CD4-positive, alpha-beta T cell treated with Interleukin-1 beta for 1 hour (primary cell): ENCODE measurements around the gene NACAD.
A peak's percentile ranks its signal among the peaks of the same experiment; 100 is the strongest.

Experiments
- DNase-seq, 2 donors: peaks; one replicate each; pipeline ENCODE4 v3.0.0-alpha.2; 2020 to 2022

The NACAD gene

DNA sequence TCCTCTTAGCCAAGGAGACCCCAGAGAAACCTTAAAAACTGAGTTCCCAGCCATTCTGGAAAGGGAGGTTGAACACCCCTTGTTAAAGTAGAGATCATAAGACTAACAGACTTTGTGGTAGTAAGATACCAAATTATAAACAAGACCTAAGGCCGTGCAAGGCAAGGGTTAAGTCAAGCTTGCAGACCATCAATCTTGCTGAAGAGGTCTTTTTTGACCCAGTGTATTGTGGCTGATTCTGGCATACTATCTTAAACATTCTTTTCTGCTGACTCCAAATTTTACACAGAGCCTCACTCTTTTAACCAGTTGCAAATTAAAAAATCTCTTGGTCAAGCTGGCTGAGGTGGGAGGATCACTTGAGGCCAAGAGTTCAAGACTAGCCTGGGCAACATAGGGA lies 23.9 kb upstream of the NACAD start:
- DNase-seq = no peak

- peak; percentile 94 for DNase-seq
These were observed 22.8 kb upstream of the NACAD start, which contains the start of gene TBRG4 for GRCh38 chr7:45111298-45112223. TSS of gene TBRG4 (minus strand) at chr7:45111697. CDS start at chr7:45109237, 2,460 bp downstream.

DNA sequence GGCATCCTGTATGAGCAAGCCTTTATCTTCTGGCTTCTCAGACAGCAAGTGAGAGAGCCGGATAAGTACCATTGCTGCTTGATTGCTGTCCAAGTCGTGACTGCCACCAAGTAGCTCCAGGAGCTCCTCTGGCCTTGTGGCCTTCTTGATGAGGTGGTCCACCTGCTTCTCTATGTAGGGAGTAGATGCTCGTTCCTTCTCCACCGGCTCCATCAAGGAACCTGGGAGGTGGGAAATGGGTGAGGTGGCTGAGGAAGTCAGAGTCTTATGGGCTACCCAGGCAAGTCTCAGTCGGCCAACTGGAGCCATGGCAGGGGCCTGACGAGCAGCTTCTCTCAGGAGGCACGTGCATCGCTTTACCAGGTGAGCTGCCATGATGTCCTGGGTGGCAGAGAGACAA lies 20.1 kb upstream of the NACAD start:
- DNase-seq = no peak

DNA sequence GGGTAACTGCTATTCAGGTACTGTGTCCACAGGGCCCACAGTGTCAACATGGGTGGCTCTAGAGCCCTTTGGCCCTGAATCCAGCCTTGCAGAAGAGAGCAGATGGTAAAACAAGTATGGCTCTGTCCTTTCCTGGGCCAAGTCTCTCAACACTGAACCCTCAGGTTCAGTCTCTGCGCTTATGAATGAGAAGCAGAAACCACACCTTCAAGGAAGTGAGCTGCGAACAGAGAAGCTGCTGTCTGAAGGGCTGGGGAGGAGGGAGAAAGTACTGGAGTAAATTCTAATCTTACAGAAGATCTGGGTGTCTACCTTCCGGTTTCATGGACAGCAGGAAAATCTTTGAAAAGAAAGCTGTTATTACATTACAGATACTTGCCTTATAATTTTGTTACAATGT lies 18.6 kb upstream of the NACAD start:
- DNase-seq = no peak

GRCh38 chr7:45106820-45107219 lies 18.1 kb upstream of the NACAD start:
- no peak for DNase-seq

DNA sequence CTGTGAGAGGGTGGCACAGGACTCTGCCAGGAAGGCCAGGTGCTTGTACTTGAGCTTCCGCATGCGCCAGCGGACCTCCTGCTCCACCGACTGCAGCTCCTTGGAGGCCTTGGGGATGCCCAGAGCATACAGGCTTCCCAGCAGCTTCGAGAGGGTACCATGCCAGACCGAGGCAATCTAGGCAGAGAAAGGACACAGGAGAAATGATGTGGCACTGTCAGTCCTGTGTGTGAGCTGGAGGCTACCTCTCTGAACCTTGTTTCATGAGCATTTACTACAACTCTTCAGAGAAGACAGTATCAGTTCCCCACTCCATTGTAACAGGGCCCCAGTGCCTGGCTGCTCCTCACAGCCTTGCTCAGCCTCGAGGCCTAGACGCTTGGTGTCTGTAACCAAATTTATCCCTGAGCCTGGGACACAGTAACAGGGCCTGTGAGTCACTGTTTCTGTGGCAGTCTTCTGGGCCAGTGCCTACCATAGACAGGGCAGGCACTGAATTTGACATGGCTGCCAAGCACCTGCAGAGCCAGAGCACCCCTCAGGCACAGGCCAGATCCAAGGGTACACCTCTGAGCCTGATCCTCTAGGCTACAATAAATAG lies 16.9 kb upstream of the NACAD start:
- no peak for DNase-seq

GRCh38 chr7:45104844-45105587 lies 16.2 kb upstream of the NACAD start:
- DNase-seq = no peak

- no peak for DNase-seq
These were observed 15.4 kb upstream of the NACAD start for GRCh38 chr7:45103958-45104843.

GRCh38 chr7:45102785-45103712 lies 14.3 kb upstream of the NACAD start:
- no peak for DNase-seq

DNA sequence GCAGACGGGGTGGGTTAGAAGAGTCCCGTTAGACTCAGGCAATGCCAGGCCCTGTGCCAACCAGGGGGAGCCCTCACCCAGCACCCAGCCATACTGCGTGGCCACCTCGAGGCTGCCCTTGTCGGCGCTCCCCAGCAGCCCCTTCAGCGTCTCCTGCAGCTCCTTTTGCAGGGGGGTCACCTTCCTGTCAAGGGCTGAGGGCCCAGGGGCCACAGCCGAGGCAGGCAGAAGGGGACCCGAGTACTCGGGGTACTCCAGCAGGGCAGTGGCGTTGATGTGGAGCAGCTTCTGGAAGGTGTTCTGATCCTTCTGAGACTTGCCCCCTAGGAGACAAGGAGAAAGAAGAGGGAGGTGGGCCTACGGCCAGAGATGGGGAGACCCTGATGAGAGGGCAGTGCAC lies 13.0 kb upstream of the NACAD start:
- DNase-seq = no peak

DNA sequence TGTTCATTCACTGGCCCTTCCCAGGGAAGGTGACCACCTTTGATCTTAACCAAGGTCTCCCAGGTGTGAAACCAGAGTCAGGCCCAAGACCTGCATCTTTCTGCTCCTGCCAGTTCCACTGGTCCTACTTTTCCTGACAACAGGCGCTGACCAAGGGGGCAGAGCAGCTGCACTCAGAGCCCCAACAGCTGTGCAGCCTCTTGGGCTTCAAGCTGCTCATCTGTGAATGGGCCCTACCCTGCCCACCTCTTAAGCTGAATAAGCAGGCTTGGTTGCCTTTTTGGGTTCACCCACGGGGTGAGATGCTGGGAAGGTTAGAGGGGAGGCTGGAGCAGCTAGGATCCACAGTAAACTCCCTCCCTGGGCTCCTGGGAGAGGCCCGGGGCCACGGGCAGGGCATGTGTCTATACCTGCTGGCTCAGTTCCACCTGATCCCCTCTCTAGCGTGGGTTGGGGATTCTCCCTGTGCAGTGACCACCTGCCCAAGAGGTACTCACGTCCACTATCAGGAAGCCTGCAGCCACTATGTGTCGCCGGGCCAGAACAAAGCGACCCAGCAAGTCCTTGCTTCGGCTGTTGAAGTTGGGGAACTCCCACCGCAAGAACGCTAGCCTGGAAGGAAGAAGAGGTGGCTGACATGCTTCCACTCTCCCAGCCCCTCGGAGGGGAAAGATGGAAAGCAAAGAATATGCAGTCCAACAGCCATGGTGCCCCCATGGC lies 12.2 kb upstream of the NACAD start:
- DNase-seq = no peak

DNA sequence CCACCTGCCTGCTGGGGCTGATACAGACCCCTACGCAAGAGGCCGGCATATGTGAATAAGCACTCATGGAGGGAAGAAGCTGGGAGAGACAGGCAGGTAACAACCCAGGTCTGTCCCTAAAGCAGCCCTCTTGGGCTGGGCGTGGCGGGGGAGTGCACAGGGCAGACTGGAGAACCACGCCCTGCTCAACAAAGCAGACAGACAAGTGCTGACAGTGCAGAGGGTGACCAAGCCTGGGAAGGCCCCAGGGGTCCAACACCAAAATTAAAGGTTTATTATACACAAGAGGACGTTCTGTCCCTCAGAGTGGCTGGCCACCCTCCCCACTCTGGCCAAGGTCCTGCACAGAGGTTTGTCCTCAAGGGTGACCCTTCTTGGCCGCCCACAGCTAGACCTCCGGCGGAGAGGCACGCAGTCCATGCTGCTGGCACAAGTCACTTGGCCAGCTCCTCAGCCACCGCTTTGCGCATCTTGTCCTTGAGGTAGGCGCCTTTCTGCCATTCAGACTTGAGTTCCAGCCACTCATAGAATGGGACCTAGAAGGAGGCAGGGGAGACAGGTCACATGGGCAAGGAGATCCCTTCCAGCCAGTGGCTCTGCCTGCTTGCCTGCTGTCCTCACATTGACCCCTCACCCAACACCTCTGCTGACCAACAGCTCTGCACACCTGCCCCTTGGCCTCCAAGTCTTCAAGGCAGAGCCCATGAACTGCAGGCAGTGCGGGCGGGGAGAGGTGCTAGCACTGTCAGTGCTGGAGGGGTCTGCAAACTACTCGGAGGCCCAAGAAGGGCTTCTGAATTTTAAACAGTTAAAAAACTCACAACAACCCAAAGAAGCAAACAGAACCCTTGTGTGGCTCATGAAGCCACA lies 11.4 kb upstream of the NACAD start:
- DNase-seq = no peak

- DNase-seq = no peak
These were observed 10.4 kb upstream of the NACAD start for GRCh38 chr7:45098983-45099839.

- no peak for DNase-seq
These were observed 4.1 kb upstream of the NACAD start for GRCh38 chr7:45092931-45093235.

DNA sequence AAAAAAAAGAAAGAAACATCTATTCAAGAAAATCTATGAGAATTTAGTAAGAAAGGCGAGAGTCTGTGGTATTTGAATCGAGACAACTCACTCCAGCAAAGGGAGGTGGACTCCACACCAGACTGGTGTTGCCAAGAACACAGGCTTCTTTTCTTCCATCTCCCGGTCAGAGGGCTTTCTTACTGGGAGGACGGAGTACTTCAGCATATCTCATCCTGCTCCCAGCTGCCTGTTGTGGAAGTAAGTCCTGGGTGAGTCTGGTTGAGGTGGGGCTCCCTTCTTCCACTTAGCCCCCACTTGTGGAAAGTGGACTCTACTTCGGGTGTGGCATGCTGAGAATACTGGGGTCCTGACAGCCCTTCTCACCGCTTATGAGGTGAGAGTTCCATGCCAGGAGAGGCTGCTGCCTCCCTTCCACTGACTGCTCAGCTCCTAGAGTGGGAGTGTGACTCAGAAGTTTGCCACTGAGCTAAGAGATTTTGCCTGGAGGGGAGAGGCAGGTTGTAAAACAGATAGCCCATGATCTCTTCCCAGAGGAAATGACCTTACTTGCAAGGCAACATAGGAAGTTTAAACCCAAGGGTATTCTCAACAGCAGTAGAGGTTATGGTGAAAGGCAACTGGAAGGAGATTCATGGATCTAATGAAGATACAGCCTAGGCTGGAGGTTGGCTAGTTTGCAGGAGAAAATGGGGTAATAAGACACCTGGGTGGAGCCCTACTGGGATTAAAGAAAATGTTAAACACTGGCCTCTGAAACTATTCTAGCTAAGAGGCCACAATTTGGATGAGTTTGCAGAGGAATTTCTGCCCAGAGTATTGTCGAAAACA lies 3.5 kb upstream of the NACAD start:
- DNase-seq = no peak

DNA sequence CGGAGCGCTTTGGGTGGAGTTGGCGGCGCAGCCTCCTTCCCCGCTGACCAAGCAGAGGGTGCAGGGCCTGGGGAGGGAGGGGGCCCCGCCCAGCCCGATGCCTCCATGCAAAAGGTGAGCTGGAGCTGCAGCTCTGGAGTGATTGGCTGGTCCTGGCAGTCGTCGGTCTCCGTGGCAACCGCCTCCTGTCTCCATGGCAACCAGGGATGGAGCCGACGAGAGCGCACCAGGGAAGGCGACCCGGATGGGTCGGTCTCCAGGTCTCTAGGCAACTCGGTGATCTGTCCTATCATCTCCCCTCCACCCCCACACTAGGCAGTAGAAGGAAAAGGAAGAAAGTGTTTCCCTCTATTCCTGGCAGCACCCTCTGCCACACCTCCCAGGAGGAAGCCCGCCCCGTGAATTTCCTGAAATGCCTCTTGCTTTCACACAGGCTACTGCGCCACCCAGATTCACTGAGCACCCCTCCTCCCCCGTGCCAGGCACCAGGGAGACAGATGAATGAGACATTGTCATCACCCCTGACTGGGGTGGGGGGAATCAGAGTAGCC lies 647 bp upstream of the NACAD start:
- peak; percentile 68 to 71 for DNase-seq

DNA sequence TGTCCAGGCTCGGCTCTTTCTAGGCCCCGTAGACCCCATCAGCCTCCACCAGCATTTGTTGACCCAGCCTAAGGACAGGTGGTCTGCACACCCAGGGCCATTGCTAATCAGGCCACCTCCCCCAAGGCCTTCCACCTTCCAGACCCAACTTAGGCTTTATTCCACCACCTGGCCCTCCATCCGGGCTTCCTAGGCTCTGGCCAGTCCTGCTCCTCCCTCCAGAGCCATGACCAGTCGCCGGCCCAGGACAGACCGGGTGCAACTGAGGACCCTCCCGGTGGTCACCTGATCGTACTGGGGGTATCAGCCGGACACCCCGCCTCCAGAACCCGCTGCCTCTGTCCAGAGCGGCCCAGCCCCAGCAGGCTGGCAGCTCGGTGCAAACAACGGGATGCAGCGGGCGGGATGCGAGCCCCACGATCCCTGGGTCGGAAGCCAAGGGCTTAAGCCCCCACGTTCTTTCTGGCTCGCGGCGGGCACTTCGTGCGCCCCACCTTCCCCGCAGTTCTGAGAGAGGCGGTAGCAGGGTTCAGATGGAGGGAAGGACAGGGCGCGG lies 545 bp downstream of the NACAD start:
- no peak for DNase-seq
